ENCODE results near the gene RBM20.
"Not testable (repeated sequence)": the region's sequence is repeated elsewhere in the genome, so short reads cannot be mapped to it uniquely, and the experiment has no call there.

The RBM20 gene

GRCh38 chr10:110704906-110705476, 60.9 kb downstream of the RBM20 start:
- DNase-seq (ENCODE audit: low spot score): no peak

- not testable (repeated sequence) for DNase-seq (ENCODE audit: low spot score)
These were observed 61.5 kb downstream of the RBM20 start for GRCh38 chr10:110705596-110705995.

- peak; percentile 35 for DNase-seq (ENCODE audit: low spot score)
These were observed 62.6 kb downstream of the RBM20 start for GRCh38 chr10:110706690-110707098.

GRCh38 chr10:110708776-110709443, 64.8 kb downstream of the RBM20 start:
- DNase-seq (ENCODE audit: low spot score): peak; percentile 24

- DNase-seq (ENCODE audit: low spot score): no peak
These were observed 65.3 kb downstream of the RBM20 start for GRCh38 chr10:110709444-110709828.

GRCh38 chr10:110709964-110710587, 65.9 kb downstream of the RBM20 start:
- no peak for DNase-seq (ENCODE audit: low spot score)

- DNase-seq (ENCODE audit: low spot score): no peak
These were observed 66.5 kb downstream of the RBM20 start for GRCh38 chr10:110710621-110711020.

- no peak for DNase-seq (ENCODE audit: low spot score)
These were observed 67.2 kb downstream of the RBM20 start for GRCh38 chr10:110711382-110711781.

- no peak for DNase-seq (ENCODE audit: low spot score)
These were observed 70.2 kb downstream of the RBM20 start for GRCh38 chr10:110714356-110714755.

- DNase-seq (ENCODE audit: low spot score): no peak
These were observed 73.8 kb downstream of the RBM20 start for GRCh38 chr10:110717781-110718589.

- no peak for DNase-seq (ENCODE audit: low spot score)
These were observed 77.4 kb downstream of the RBM20 start for GRCh38 chr10:110721406-110722038.

- DNase-seq (ENCODE audit: low spot score): no peak
These were observed 79.2 kb downstream of the RBM20 start for GRCh38 chr10:110723224-110723891.

- no peak for DNase-seq (ENCODE audit: low spot score)
These were observed 80.2 kb downstream of the RBM20 start for GRCh38 chr10:110724116-110724921.

GRCh38 chr10:110724937-110725336, 80.8 kb downstream of the RBM20 start:
- DNase-seq (ENCODE audit: low spot score): no peak

- DNase-seq (ENCODE audit: low spot score): peak; percentile 38
These were observed 81.9 kb downstream of the RBM20 start for GRCh38 chr10:110725801-110726630.

- not testable (repeated sequence) for DNase-seq (ENCODE audit: low spot score)
These were observed 83.6 kb downstream of the RBM20 start for GRCh38 chr10:110727785-110728184.

- no peak for DNase-seq (ENCODE audit: low spot score)
These were observed 86.4 kb downstream of the RBM20 start for GRCh38 chr10:110730345-110731050.

GRCh38 chr10:110733218-110733952, 89.2 kb downstream of the RBM20 start:
- DNase-seq (ENCODE audit: low spot score): no peak
